ACC112 (cell line): ENCODE data around the gene TBRG4.

Experiments
- H2AFZ ChIP-seq: fragments of 200-600 bp; sonication (generic); one replicate; pipeline ENCODE4 v1.6.0; 2017; ENCODE audit warnings: antibody characterized with exemption, low read length; ENCODE audit not compliant: unreplicated experiment
- H3K27ac ChIP-seq: fragments of 200-600 bp; sonication (generic); 2 replicates; pipeline ENCODE4 v1.5.1; 2014; ENCODE audit warnings: low read depth, mild to moderate bottlenecking, antibody characterized with exemption, low read length, moderate library complexity
- H3K27me3 ChIP-seq: fragments of 200-600 bp; sonication (generic); 2 replicates; pipeline ENCODE4 v1.6.1; 2014; ENCODE audit warnings: mild to moderate bottlenecking, antibody characterized with exemption, low read length, moderate library complexity, mixed read lengths; ENCODE audit not compliant: insufficient read depth
- H3K36me3 ChIP-seq: fragments of 200-600 bp; sonication (generic); 2 replicates; pipeline ENCODE4 v1.6.1; 2016; ENCODE audit warnings: mild to moderate bottlenecking, antibody characterized with exemption, low read length, moderate library complexity, mixed read lengths; ENCODE audit not compliant: insufficient read depth
- H3K4me1 ChIP-seq: fragments of 200-600 bp; sonication (generic); one replicate; pipeline ENCODE4 v1.6.1; 2016; ENCODE audit warnings: low read length, mixed read lengths; ENCODE audit not compliant: insufficient read depth, unreplicated experiment, control insufficient read depth
- H3K4me3 ChIP-seq: fragments of 200-600 bp; sonication (generic); 2 replicates; pipeline ENCODE4 v1.5.1; 2014; ENCODE audit warnings: mild to moderate bottlenecking, low read depth, low read length
- H3K79me2 ChIP-seq: fragments of 200-600 bp; sonication (generic); one replicate; pipeline ENCODE4 v1.6.0; 2016; ENCODE audit warnings: low read length; ENCODE audit not compliant: control insufficient read depth, unreplicated experiment, insufficient read depth

The TBRG4 gene

DNA sequence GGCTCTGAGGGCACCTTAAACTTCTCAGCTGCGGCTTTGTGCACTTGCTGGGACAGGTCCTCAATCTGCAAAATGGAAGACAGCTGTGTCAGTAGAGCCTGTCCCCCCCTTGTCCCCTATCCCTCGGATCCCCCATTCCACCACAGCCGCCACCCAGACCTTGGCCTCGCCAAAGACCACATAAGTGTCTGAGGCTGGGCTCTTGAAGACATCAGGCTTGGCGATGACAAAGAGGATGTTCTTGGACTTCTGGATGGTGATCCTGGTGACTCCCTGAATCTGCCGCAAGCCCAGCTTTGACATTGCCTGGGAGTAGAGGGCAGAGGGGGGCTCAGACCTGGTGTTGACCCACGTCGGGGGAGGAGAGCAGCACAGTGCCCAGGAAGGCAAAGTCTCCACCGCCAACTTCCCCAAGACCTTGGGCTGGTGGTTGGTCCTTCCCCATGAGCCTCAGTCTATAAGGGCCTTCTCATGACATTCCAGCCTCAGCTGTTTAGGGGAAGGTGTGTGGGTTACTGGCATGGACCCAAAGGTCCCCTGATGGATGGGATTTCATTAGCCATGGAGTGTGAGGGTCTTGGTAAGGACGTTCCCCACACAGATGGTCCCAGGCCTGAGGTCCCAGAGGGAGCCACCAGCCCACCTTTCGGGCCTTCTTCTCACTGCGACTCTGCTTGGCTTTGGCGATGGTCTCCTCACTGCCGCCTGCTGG is 30.4 kb downstream of the TBRG4 start:
- H3K27ac ChIP-seq = no peak overlapping the region
- no peaks in the 10 kb centered on the region for H3K4me1 ChIP-seq
- H2AFZ ChIP-seq = no peak overlapping the region
- no peak overlapping the region for H3K4me3 ChIP-seq
- no peaks in the 10 kb centered on the region for H3K36me3 ChIP-seq
- H3K27me3 ChIP-seq = no peaks in the 10 kb centered on the region
- H3K79me2 ChIP-seq = no peaks in the 10 kb centered on the region

GRCh38 chr7:45080265-45080957 is 31.1 kb downstream of the TBRG4 start:
- H3K4me3 ChIP-seq = no peak overlapping the region
- no peaks in the 10 kb centered on the region for H3K27me3 ChIP-seq
- no peaks in the 10 kb centered on the region for H3K4me1 ChIP-seq
- H3K79me2 ChIP-seq = no peaks in the 10 kb centered on the region
- H3K36me3 ChIP-seq = no peaks in the 10 kb centered on the region
- H3K27ac ChIP-seq = no peak overlapping the region
- no peak overlapping the region for H2AFZ ChIP-seq

GRCh38 chr7:45078125-45078681 is 33.3 kb downstream of the TBRG4 start:
- Histone ChIP-seq H2AFZ (no peak overlapping the region), H3K4me3 (no peak overlapping the region), H3K4me1 (no peaks in the 10 kb centered on the region), H3K36me3 (no peaks in the 10 kb centered on the region), H3K27ac (no peak overlapping the region), H3K79me2 (no peaks in the 10 kb centered on the region), H3K27me3 (no peaks in the 10 kb centered on the region)

GRCh38 chr7:45077579-45077978 is 33.9 kb downstream of the TBRG4 start:
- Histone ChIP-seq H3K4me1 (no peaks in the 10 kb centered on the region), H3K79me2 (no peaks in the 10 kb centered on the region), H3K4me3 (no peak overlapping the region), H3K27me3 (no peaks in the 10 kb centered on the region), H3K27ac (no peak overlapping the region), H2AFZ (no peak overlapping the region), H3K36me3 (no peaks in the 10 kb centered on the region)

DNA sequence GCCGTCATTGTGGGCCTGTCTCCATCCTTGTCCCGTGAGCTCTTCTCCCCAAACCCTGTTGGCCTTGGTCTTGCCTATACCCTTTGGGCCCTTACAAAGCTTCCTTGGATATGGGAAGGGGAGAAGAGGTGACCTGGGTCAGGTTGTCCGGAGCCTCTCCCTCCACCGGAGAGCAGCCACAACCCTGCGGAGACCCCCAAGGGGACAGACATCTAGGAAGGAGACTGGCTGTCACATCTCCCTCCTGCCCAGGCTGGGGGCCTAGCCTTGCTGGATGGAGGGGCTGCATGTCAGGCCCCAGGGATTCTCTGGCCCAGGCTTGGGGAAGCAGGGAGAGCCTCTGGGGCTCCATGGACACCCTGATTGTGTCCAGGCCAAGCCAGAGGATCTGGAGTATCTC is 34.6 kb downstream of the TBRG4 start:
- Histone ChIP-seq H2AFZ (no peak overlapping the region), H3K79me2 (no peaks in the 10 kb centered on the region), H3K4me1 (peaks cover 3% of the 10 kb centered on the region), H3K36me3 (no peaks in the 10 kb centered on the region), H3K4me3 (no peak overlapping the region), H3K27me3 (no peaks in the 10 kb centered on the region), H3K27ac (no peak overlapping the region)

DNA sequence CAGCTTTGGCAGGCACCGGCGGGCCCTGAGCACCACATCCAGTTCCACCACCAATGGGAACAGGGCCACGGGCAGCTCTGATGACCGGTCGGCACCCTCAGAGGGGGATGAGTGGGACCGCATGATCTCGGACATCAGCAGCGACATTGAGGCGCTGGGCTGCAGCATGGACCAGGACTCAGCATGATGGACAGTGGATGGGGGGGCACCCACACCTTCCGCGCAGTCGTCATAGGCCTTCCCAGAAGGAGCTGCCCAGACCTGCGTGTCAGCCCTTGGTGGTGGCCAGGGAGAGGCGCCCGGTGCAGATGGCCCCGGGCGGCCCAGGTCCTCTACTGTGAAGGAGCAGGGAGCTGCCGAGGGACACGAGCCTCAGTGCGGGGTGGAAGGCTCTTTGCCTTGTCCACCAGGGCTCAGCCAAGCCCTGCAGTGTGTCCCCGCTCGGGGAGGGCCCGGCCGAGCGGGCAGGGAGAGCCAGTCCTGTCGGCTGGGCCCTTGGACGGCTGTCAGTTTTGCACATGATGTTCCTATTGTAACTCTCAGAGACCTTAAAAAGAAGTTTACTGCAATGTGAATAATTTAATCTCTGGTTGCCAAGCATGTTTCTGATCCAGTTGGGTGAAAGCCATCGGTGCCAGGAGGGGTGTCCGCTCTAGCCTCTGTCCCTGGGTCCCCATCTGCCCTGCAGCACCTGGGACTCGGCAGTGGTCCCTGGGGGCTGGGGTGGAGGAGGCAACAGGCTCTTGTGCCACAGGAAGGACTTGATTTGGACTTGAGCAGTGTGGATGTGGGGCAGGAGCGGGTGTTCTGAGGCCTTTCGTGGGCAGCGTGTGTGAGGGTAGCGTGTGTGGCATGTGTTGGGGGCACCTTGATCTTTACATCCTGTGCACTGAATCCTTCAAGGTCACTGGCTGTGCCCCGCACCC is 35.4 kb downstream of the TBRG4 start:
- H2AFZ ChIP-seq = no peak overlapping the region
- no peaks in the 10 kb centered on the region for H3K36me3 ChIP-seq
- H3K4me3 ChIP-seq = no peak overlapping the region
- no peaks in the 10 kb centered on the region for H3K27me3 ChIP-seq
- no peaks in the 10 kb centered on the region for H3K79me2 ChIP-seq
- no peak overlapping the region for H3K27ac ChIP-seq
- H3K4me1 ChIP-seq = peaks cover 11% of the 10 kb centered on the region

DNA sequence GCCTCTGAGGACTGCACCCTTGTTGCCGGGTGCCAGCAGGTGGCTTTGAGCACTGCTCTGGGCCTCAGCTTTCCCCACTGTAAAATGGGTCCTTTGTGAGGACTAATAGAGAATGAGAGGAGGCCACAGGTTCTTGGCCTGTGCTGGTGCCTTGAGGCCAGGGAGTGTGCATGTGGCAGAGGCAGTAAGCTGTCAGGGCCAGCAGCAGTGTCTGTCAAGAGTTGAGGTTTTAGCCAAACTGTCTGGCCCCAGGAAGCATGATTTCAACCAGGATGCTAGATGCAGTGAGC is 36.2 kb downstream of the TBRG4 start:
- Histone ChIP-seq H3K36me3 (no peaks in the 10 kb centered on the region), H3K4me3 (no peak overlapping the region), H3K27ac (no peak overlapping the region), H3K4me1 (peaks cover 11% of the 10 kb centered on the region), H2AFZ (no peak overlapping the region), H3K27me3 (no peaks in the 10 kb centered on the region), H3K79me2 (no peaks in the 10 kb centered on the region)

DNA sequence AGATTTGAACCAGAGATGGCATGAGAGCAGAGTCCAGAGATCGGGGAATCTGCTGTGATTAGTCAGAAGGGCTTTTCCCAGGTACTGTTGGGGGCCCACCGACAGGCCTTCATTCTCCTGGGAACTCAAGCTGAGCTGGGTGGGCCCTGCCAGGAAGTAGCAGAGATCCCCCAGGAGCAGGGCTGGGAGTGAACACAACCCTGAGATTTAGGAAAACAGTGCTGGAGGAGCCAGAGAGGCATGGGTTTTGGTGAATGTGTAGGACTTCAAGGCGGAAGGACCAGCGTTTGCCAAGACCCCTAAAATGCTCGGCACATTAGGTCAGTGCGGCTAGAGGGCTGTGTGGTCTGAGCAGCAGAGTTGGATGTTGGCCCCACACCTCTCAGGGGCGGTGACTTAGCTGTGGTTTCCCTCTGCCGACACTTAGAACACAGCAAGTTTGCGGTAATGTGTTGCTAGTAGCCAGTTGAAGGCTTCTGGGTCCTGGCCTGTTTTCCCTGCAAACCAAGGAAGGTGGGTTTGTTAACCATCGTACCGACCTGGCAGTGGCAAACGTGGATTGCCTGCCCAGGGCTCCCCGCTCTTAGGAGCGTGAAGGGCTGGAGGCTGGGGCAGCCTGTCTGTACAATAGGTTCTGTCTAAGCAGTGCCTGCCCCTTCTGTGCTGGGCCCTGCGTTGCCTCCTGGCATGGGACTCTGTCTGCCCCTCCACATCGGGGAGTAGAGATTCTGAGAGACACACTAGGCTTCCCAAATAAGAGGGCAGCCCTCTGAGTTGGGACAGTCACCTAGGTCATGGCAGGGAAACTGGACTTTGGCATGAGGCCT is 36.8 kb downstream of the TBRG4 start:
- Histone ChIP-seq H3K4me3 (no peak overlapping the region), H3K36me3 (no peaks in the 10 kb centered on the region), H3K27ac (no peak overlapping the region), H3K4me1 (peaks cover 11% of the 10 kb centered on the region), H3K79me2 (no peaks in the 10 kb centered on the region), H3K27me3 (no peaks in the 10 kb centered on the region), H2AFZ (no peak overlapping the region)

GRCh38 chr7:45073786-45074527 is 37.5 kb downstream of the TBRG4 start:
- Histone ChIP-seq H3K79me2 (no peaks in the 10 kb centered on the region), H3K36me3 (no peaks in the 10 kb centered on the region), H3K4me1 (peaks cover 11% of the 10 kb centered on the region), H3K27me3 (no peaks in the 10 kb centered on the region), H3K4me3 (no peak overlapping the region), H3K27ac (no peak overlapping the region), H2AFZ (no peak overlapping the region)
